Panc1 (cell line): ENCODE measurements around the gene ANO4.

ENCODE experiments used
- CTCF ChIP-seq: fragments of 450-650 bp; IDR thresholded peaks from 2 replicates; pipeline ENCODE4 v1.5.1; 2017; ENCODE audit warnings: mild to moderate bottlenecking
- POLR2AphosphoS5 ChIP-seq: IDR thresholded peaks from 2 replicates; pipeline ENCODE4 v1.6.1; 2012; ENCODE audit warnings: mild to moderate bottlenecking, low read depth, low read length, moderate library complexity
- REST ChIP-seq, 2 experiments: IDR thresholded peaks; 2 replicates each; pipeline ENCODE4 v1.6.1; 2011 to 2012; ENCODE audit warnings: low read depth in 2 of 2, control low read depth in 1 of 2, low read length in 1 of 2, mild to moderate bottlenecking in 1 of 2, moderate library complexity in 1 of 2; ENCODE audit not compliant: insufficient read depth in 1 of 2
- SIN3A ChIP-seq: IDR thresholded peaks from 2 replicates; pipeline ENCODE4 v1.6.1; 2012; ENCODE audit warnings: low read depth, mild to moderate bottlenecking, low read length, moderate library complexity, borderline replicate concordance; ENCODE audit not compliant: insufficient read depth

- TF ChIP-seq CTCF (no peak), POLR2AphosphoS5 (no peak), REST (IDR thresholded peaks at IDR 0.05; ENCODE audit: insufficient read depth in 1 of 2, low read depth in 2 of 2, low read length in 1 of 2) (no peak), SIN3A (no peak)
These were observed 66.0 kb downstream of the ANO4 start for GRCh38 chr12:100860611-100861010.
